Neural cell (in vitro differentiated cells): Measurements from ENCODE around the gene AIPL1.

Source experiments
- SMC3 ChIP-seq: fragments of 450-650 bp; conservative IDR thresholded peaks from 2 replicates; pipeline ENCODE4 v1.6.1; 2014; ENCODE audit warnings: antibody characterized with exemption, mild to moderate bottlenecking, moderate library complexity; ENCODE audit not compliant: poor library complexity
- TAF1 ChIP-seq: IDR thresholded peaks from 2 replicates; pipeline ENCODE4 v1.6.1; 2012; ENCODE audit warnings: low read depth
- TF ChIP-seq, protein P1 (sequence below): fragments of 450-650 bp; IDR thresholded peaks from 2 replicates; pipeline ENCODE4 v1.5.1; 2014; ENCODE audit warnings: antibody characterized with exemption, mild to moderate bottlenecking, moderate library complexity; ENCODE audit not compliant: poor library complexity, severe bottlenecking

DNA sequence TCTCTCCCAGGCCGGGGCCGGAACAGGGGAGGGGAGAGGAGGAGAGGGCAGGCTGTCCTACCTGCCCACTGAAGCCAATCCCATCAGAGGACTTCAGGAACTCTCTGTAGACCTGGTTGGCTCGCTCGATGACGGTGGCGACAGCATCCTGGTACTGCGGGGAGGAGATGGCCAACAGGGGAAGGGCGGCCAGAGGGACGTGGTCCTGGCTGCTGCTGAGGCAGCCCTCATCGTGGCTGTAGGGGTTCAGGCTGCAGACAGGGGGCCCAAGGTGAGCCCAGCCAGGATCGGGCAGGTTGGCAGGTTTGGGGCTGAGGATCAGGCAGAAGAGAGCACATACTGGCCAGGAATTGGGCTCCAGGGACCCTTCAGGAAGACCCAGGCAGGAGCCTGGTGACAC is 43.6 kb upstream of the AIPL1 start:
- TF ChIP-seq TAF1: no peak
- TF ChIP-seq, protein P1, sequence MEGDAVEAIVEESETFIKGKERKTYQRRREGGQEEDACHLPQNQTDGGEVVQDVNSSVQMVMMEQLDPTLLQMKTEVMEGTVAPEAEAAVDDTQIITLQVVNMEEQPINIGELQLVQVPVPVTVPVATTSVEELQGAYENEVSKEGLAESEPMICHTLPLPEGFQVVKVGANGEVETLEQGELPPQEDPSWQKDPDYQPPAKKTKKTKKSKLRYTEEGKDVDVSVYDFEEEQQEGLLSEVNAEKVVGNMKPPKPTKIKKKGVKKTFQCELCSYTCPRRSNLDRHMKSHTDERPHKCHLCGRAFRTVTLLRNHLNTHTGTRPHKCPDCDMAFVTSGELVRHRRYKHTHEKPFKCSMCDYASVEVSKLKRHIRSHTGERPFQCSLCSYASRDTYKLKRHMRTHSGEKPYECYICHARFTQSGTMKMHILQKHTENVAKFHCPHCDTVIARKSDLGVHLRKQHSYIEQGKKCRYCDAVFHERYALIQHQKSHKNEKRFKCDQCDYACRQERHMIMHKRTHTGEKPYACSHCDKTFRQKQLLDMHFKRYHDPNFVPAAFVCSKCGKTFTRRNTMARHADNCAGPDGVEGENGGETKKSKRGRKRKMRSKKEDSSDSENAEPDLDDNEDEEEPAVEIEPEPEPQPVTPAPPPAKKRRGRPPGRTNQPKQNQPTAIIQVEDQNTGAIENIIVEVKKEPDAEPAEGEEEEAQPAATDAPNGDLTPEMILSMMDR: no peak
- TF ChIP-seq SMC3: no peak
